ENCODE data around the gene PKD1L1.

DNA sequence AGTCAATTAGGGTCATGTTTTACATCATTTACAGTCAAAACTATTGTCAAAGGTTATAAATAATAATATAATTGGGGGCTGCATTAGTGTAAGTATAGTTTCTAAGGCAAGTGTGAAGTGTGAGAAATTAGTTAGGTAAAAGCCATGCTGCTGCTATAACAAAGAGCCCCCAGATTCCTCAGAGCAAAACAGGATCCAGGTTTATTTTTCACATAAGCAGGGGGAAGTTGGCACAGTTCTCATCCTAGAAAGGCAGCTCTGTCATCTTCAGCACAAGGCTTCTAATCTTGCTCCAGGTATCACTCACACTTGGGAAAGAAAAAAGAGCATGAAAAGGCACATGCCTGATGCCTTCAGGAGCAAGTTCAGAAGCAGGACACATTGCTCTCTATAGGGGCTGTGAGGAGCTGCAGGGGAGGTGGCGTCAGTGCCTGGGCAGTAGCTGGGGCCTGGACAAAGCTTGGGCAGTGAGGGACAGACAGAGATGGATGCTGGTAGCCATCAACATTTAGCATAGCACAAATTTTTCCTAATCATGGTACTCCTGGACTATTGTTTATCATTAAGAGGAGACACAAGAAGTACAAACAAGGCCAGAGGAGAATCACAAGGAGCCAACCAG lies 170.6 kb downstream of the PKD1L1 start:
- TF ChIP-seq, protein P1, sequence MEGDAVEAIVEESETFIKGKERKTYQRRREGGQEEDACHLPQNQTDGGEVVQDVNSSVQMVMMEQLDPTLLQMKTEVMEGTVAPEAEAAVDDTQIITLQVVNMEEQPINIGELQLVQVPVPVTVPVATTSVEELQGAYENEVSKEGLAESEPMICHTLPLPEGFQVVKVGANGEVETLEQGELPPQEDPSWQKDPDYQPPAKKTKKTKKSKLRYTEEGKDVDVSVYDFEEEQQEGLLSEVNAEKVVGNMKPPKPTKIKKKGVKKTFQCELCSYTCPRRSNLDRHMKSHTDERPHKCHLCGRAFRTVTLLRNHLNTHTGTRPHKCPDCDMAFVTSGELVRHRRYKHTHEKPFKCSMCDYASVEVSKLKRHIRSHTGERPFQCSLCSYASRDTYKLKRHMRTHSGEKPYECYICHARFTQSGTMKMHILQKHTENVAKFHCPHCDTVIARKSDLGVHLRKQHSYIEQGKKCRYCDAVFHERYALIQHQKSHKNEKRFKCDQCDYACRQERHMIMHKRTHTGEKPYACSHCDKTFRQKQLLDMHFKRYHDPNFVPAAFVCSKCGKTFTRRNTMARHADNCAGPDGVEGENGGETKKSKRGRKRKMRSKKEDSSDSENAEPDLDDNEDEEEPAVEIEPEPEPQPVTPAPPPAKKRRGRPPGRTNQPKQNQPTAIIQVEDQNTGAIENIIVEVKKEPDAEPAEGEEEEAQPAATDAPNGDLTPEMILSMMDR (IDR thresholded peaks at IDR 0.05): no peak
- TF ChIP-seq POLR2A (IDR thresholded peaks at IDR 0.05): no peak

All from right lobe of liver (tissue), 4 donors.